ENCODE results near the gene PPP1R7. TPM values are rescaled to one million over a fixed set of nuclear protein-coding genes. Genes with fewer than 3 reads are reported as not detected.

The PPP1R7 gene
- polyA plus RNA-seq, 3 donors, result 54.9 to 102 (median 84.4) TPM

DNA sequence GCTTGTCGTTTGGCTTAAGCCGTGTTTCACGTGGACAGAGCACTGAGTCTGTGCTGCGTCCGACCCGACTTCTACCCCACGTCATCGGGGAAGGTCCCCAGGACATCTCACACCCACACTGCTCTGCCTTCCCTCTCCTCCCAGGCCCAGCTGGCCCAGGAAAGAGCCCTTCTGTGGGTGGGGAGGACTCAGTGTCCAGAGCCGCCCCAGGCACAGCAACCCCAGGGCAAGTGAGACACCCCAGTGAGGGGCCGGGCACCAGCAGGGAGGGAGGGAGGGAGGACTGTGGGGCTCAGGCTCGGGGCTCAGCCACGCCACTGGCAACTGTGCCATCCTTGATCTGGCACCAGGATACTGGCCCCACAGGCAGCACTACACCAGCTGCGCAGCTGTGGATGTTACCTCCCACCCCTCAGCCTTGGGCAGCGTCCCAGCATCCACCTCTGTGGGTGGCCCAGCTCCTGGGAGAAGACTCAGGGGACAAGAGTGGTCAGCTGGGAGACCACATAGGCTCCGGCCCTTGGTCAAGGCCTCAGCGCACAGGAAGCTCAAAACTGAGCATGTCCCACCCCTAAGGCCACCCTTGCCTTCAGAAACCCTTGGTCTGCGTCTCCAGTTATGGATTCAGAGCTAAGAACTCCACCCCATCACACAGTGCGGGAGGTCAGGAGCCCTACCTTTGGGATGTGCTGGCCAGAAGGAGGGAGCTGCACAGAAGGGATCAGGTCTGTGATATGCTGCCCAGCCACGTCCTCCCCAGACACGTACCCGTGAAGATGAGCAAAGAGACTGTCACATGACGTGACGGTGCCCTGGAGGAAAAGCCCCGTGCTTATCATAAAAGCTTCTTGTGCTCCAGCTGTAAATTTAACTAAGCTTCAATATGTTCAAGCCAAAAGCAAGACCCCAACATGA is 12.7 kb upstream of the PPP1R7 start:
- intact Hi-C loops (cut with micrococcal nuclease), result no loop called here
- no peak overlapping the region for H3K4me3 Mint-ChIP-seq
- no peaks in the 10 kb centered on the region for H3K79me2 ChIP-seq (ENCODE audit: insufficient read depth, low read length)
- H3K4me3 ChIP-seq (replicated peaks in 1 of 3; ENCODE audit: low read depth in 2 of 3, low read length in 3 of 3), result no peak overlapping the region
- H3K4me1 ChIP-seq (ENCODE audit: control insufficient read depth in 1 of 2, insufficient read depth in 2 of 2, low read length in 2 of 2), result no peaks in the 10 kb centered on the region
- peaks cover 27 to 49% of the 10 kb centered on the region in 2 donors for H3K36me3 Mint-ChIP-seq
- H3K9me3 ChIP-seq (replicated peaks in 1 of 2; ENCODE audit: control insufficient read depth in 1 of 2, insufficient read depth in 1 of 2, low read length in 2 of 2), result no peaks in the 10 kb centered on the region
- no peaks in the 10 kb centered on the region for H3K4me1 Mint-ChIP-seq
- no peaks in the 10 kb centered on the region for H3K27me3 ChIP-seq (ENCODE audit: control insufficient read depth in 2 of 2, insufficient read depth in 2 of 2, low read length in 2 of 2)
- WGBS (ENCODE audit: insufficient coverage), result 95% methylated on average over 14 of the region's 24 CpGs
- no peaks in the 10 kb centered on the region for H4K20me1 ChIP-seq (ENCODE audit: insufficient read depth, low read length)
- H3K27ac ChIP-seq (ENCODE audit: low read depth in 1 of 2, low read length in 2 of 2), result no peak overlapping the region
- H3K36me3 ChIP-seq (replicated peaks in 1 of 2; ENCODE audit: control insufficient read depth in 1 of 2, insufficient read depth in 2 of 2, low read length in 2 of 2), result peaks cover 9 to 40% of the 10 kb centered on the region in 2 donors
- H3K27me3 Mint-ChIP-seq (ENCODE audit: low read depth in 3 of 3), result peaks cover 0 to 2% (median 1%) of the 10 kb centered on the region in 3 donors
- H3K27ac Mint-ChIP-seq, result no peak overlapping the region
- no peak for DNase-seq
- no peak overlapping the region for H2AFZ ChIP-seq (ENCODE audit: insufficient read depth, low read depth, low read length, poor library complexity, severe bottlenecking)
- no peak overlapping the region for H3K9ac ChIP-seq (ENCODE audit: insufficient read depth, low read length, poor library complexity, severe bottlenecking)
- TF ChIP-seq, protein P1, sequence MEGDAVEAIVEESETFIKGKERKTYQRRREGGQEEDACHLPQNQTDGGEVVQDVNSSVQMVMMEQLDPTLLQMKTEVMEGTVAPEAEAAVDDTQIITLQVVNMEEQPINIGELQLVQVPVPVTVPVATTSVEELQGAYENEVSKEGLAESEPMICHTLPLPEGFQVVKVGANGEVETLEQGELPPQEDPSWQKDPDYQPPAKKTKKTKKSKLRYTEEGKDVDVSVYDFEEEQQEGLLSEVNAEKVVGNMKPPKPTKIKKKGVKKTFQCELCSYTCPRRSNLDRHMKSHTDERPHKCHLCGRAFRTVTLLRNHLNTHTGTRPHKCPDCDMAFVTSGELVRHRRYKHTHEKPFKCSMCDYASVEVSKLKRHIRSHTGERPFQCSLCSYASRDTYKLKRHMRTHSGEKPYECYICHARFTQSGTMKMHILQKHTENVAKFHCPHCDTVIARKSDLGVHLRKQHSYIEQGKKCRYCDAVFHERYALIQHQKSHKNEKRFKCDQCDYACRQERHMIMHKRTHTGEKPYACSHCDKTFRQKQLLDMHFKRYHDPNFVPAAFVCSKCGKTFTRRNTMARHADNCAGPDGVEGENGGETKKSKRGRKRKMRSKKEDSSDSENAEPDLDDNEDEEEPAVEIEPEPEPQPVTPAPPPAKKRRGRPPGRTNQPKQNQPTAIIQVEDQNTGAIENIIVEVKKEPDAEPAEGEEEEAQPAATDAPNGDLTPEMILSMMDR (IDR thresholded peaks at IDR 0.05), result no peak
- H3K9me3 Mint-ChIP-seq, result no peaks in the 10 kb centered on the region
- H3K4me2 ChIP-seq (replicated peaks; ENCODE audit: extremely low read depth, low read length, poor library complexity, severe bottlenecking), result no peak overlapping the region

DNA sequence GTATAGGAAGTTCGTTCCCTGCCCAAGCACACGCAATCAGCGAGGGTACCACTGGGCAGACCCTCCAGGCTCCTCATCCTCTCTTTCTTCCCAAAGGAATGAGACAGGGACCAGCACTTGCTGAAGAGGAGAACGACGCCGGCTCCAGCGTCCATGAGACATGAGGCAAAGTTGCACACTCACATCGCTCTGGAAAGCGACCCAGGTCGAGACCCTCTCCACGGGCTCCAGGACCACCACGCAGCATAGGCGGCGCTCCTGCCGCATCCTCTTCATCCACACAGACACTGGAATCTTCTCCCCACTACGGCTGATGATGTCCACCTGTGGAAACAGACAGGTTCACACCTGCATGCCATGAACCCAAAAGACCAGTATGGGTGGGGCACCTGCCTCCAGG is 11.8 kb upstream of the PPP1R7 start:
- no peak for DNase-seq
- Mint-ChIP-seq H3K4me3 (no peak overlapping the region), H3K4me1 (no peaks in the 10 kb centered on the region), H3K27ac (no peak overlapping the region), H3K36me3 (peaks cover 30 to 45% of the 10 kb centered on the region in 2 donors), H3K9me3 (no peaks in the 10 kb centered on the region), H3K27me3 (ENCODE audit: low read depth in 3 of 3) (peaks cover 0 to 2% (median 1%) of the 10 kb centered on the region in 3 donors)
- H2AFZ ChIP-seq (ENCODE audit: insufficient read depth, low read depth, low read length, poor library complexity, severe bottlenecking), result no peak overlapping the region
- TF ChIP-seq, protein P1 (IDR thresholded peaks at IDR 0.05), result no peak
- no peaks in the 10 kb centered on the region for H3K27me3 ChIP-seq (ENCODE audit: control insufficient read depth in 2 of 2, insufficient read depth in 2 of 2, low read length in 2 of 2)
- WGBS (ENCODE audit: insufficient coverage), result 99% methylated on average over 15 of the region's 16 CpGs
- H3K4me2 ChIP-seq (replicated peaks; ENCODE audit: extremely low read depth, low read length, poor library complexity, severe bottlenecking), result no peak overlapping the region
- no peak overlapping the region for H3K9ac ChIP-seq (ENCODE audit: insufficient read depth, low read length, poor library complexity, severe bottlenecking)
- H3K36me3 ChIP-seq (replicated peaks in 1 of 2; ENCODE audit: control insufficient read depth in 1 of 2, insufficient read depth in 2 of 2, low read length in 2 of 2), result peaks cover 9 to 36% of the 10 kb centered on the region in 2 donors
- H3K4me3 ChIP-seq (replicated peaks in 1 of 3; ENCODE audit: low read depth in 2 of 3, low read length in 3 of 3), result no peak overlapping the region
- H3K79me2 ChIP-seq (ENCODE audit: insufficient read depth, low read length), result no peaks in the 10 kb centered on the region
- no peaks in the 10 kb centered on the region for H3K9me3 ChIP-seq (replicated peaks in 1 of 2; ENCODE audit: control insufficient read depth in 1 of 2, insufficient read depth in 1 of 2, low read length in 2 of 2)
- no peaks in the 10 kb centered on the region for H3K4me1 ChIP-seq (ENCODE audit: control insufficient read depth in 1 of 2, insufficient read depth in 2 of 2, low read length in 2 of 2)
- no peaks in the 10 kb centered on the region for H4K20me1 ChIP-seq (ENCODE audit: insufficient read depth, low read length)
- H3K27ac ChIP-seq (ENCODE audit: low read depth in 1 of 2, low read length in 2 of 2), result no peak overlapping the region
- intact Hi-C loops (cut with micrococcal nuclease), result no loop called here
